ENCODE measurements around the gene RANGAP1.

The RANGAP1 gene, protein sequence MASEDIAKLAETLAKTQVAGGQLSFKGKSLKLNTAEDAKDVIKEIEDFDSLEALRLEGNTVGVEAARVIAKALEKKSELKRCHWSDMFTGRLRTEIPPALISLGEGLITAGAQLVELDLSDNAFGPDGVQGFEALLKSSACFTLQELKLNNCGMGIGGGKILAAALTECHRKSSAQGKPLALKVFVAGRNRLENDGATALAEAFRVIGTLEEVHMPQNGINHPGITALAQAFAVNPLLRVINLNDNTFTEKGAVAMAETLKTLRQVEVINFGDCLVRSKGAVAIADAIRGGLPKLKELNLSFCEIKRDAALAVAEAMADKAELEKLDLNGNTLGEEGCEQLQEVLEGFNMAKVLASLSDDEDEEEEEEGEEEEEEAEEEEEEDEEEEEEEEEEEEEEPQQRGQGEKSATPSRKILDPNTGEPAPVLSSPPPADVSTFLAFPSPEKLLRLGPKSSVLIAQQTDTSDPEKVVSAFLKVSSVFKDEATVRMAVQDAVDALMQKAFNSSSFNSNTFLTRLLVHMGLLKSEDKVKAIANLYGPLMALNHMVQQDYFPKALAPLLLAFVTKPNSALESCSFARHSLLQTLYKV

DNA sequence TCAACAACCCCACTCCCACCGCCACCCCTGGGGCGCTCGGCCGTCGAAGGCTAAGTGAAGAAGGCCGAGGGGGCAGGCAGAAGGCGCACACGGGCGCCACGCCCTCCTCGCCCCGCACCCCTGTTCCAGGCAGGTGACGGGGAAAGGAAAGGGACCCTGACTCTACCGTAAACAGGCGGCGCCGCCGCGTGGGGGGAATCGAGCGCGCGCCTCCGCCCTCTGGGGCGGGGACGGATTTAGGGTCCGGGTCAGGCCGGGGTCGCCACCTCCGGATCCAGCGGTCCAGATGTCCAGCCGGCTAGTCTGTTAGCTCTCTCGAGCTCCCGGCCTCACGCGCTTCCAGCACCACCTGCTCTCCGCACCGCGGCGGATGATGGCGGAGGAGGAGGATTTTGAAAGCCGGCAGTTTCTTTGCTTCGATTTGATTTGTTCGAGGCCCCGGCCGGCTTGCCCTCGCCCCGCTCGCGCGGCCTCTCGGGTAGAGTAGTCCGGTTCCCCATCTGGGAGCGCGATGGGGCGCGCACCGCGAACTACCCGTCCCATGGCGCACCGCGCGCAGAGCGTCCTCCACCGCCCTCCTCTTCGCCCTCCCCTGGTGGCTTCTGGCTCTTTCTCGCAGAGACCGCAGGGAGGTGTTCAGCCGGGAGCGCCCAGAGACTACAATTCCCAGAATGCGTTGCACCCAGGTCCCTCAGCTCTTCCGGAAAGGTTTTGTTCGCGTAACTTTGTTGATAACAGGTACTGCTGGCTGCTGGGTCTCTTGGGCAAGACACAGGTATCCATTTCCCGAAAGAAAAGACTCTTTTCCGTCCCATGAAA is at the start of gene RANGAP1:
TSS of gene RANGAP1 (minus strand) at position 368 of the 819 bp plus-strand sequence. CDS start 5,143 bp downstream, outside the sequence.
- peak; percentile 94 for DNase-seq

DNA sequence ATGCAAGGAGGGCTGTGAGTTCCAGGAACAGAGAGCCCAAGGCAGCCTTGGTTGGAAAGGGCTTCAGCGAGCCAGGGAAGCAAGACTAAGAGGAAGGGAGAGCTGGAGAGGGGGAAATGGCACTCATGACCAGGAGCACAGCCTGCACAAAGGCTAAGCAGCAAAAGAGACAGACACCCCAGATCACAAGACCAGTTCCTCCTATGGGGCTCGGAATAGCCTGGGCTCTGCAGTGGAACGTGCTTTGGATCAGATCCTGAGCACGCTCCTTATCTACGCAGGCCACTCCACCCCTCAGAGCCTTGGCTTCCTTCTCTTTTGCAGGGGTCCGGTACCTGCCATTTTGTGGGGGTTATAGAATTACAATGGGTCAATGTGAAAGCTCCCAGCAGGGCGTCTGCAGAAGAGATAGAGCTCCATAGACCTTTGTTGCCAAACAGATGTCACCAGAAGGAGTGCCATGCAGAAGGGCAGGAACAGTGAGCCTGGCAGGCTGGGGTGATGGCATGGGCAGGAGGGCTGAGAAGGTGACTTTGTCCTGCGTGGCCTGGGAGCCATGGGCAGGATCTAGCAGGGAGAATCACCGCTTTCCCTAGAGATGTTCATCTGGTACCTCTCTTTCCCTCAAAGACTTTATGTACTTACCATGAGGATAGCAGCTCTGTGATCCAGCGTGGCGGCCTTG is 49.1 kb upstream of the RANGAP1 start:
- no peak for DNase-seq

DNA sequence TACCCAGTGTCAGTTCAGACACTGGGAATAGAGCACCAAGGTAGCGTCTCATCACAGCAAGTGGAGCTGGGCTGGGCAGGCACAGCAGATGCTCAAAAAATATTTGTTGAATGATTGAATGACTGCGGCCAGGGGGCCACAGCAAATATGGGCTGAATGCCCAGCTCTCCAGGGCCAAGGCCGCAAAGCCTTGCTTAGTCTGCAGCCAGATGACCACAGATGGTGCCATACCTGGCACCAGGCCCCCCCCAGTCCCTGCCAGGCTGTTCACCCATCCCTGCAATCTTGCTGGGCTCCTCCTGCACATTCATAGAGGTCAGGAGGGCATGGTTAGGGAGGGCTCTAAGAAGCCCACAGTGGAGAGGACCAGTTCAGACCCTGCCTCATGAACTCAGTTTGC is 48.2 kb upstream of the RANGAP1 start:
- peak; percentile 45 for DNase-seq

DNA sequence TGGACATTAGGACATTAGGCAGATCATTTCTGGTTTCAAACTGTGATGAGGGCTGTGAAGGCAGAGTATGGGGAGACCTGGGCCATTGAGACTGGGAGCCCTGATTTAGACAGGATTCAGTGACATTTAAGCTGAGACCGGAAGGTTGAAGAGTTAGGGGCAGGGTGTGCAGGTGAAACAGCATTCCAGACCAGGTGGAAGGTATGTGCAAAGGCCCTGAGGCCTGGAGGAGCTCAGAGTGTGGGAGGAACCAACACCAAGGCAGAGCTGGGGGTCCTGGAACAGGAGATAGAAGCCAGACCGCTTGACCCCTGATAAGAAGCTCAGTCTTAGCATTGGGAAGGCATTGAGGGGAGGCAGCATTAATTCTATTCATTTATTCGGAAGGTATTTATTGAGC is 47.8 kb upstream of the RANGAP1 start:
- DNase-seq: no peak

DNA sequence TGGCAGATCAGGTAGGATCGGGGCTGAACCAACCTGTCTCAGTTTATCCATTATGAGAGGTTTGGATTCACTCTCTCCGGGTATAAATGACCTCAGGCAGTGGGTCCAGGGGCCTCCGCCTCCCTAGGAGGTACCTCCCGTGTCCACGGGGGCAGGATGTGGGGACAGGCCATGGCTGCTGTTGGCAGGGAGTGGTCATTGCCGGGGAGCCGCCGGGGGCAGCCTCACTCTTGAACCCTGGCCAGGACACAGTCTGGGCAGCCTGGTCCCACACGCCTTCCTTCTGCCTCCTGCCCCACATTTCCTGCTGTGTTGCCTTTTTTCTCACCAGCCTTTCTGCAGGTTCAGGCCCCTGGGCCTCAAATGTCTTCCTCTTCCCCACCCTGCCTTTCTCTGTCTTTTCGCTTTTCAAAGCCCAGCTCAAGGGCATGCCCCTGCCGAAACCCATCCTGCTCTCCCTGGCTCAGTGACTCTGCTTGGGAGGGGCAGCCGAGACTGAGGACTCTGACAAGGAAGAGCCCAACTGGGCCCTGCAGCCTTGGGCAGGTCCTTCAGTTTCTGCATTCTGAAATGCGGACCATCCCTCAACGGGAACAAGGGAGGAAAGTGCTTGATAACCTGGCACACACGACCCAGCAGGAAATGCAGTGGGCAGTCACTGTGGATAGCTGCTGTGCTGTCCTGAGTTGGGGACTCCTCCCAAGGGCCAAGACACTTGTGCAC is 46.4 kb upstream of the RANGAP1 start:
- no peak for DNase-seq

DNA sequence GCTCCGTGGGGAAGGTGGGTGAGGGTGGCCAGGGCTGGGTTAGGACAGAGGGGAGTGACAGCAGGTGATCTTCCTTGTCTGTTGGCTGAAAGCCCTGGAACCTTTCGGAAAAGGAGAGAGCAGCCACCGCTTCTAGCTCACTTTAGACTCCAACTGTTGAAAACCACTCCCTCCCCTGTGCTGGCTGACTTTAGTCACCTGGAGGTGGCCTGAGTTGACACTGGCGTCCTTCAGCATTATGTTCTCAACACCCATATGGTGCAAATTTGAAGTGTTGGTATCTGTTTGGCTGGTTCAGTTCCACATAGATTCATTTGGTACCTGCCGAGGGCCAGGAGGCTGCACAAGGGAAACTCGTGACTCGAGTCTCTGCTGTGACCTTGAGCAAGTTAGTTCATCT is 44.2 kb upstream of the RANGAP1 start:
- DNase-seq: no peak

DNA sequence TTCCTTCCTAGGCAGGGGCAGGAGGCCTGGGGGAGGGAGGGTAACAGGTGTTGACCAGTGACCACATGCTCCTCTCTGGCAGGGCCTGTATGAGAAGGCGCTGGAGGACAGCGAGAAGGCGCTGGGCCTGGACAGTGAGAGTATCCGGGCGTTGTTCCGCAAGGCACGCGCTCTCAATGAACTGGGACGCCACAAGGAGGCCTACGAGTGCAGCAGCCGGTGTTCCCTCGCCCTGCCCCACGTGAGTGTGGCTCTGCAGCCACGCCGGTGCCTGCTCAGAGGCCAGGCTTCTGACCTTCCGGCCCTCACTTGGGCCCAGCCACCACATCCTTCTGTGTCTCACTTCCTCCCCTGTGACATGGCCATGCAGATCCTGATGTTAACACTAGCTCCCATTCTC is 41.1 kb upstream of the RANGAP1 start:
- DNase-seq: no peak

DNA sequence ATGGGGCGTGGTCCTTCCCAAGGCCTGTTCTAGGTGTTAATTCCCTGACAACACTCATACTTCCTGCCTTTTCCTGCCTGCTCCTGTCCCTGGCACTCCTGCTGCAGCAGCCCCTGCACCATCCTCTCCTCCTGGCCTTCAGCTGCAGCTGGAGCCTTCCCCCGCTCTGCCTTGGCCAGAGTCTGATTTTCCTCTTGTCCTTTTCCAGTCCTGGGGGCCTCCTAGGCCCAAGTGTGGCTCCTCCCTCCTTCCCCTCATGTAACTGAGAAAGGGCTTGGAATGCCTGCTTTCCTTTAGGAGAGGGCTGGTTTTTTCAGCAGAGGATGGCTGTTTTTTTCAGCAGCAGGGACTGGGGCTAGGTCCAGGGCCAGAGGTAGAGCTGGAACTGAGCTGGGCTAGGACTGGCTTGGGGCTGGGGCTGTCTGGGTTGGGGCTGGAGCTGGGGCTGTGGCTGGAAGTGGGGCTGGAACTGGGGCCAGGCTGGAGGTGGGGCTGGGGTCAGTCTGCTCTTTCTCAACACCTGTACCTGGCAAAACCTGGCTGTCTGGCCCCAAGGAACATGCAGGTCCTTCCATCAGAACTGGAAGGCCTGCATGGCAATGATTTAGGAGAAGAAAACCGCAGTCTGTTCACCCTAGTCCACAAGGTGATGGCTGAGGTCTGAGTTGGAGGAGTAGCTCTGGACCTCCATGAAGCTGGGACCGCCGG is 39.0 kb upstream of the RANGAP1 start:
- no peak for DNase-seq

DNA sequence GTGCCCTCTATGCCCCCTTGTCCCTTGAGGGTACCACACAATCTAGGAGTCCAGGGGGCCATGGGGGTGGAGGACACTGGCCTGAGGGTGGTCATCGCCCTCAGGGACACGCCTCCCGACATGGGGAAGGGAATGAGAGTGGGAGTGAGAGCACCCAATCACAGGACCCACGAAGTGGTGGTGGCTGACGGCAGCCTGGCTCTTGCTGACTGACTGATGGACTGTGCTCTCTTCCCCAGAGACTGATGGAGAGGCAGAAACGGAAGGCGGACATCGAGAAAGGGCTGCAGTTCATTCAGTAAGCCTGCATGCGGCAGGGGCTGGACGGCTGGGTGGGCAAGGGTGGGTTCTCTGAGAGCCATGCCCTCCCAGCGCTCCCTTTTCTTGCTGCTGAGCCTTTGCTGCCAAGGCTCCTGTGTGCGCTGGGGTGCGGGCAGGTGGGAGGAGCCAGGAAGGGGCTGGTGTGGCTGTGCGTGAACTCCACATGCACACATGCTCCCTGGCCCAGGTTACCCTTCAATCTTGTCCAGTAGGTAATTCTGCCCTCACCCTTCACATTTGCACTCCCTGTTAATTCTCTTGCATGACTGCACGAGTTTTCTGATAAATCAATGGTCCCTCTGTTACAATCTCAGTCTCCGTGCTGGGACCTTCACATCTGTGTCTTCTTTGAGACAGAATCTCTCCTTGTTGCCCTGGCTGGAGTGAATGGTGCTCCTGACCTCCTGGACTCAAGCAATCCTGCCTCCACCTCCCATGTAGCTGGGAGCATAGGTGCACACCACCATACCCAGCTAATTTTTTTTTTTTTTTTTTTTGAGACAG is 34.6 kb upstream of the RANGAP1 start:
- no peak for DNase-seq

DNA sequence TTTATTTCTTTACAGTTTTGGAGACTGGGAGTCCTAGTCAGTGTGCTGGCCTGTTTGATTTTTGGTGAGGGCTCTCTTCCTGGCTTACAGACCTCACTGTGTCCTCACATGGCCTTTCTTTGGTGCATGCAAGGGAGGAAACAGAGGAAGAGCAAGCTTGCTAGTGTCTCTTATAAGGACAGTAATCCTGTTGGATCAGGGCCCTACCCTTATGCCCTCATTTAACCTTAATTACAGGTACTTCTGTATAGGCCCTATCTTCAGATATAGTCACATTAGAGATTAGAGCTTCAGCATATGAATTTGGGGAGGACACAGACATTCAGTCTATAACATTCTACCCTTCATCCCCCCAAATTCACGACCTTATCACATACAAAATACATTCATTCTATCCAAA is 29.6 kb upstream of the RANGAP1 start:
- DNase-seq: no peak

DNA sequence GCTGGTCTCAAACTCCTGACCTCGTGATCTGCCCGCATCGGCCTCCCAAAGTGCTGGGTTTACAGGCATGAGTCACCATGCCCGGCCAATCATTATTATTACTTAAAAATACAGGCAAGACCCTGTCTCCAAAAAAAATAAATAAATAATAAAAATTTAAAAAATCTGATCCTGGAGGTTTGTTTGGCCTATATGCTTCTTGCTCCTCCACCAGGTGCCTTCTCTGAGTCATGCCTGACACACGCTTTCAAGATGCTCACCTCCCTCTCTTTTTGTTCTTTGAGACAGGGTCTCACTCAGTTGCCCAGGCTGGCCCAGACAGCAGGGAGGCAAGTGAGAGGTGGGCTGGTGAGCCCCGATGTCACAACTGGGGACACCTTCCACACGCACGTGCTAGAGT is 28.8 kb upstream of the RANGAP1 start:
- DNase-seq: no peak

DNA sequence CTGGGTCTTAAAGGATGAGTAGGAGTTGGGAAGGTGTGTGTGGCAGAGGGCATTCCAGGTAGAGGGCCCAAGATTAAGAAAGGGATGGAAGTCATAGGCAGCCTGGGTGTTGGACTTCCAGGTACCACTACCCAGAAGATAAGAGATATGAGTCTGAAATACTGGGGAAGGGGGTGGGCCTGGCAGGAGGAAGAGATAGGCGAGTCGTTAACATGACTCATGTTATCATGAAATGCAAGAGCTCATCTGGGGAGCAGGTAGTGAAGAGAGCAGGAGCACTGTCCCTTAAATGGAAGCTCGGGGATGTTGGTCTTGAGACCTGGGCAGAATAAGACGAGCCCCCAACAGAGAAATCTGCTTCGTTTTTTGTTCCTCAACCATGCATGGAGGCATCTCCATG is 25.5 kb upstream of the RANGAP1 start:
- no peak for DNase-seq

DNA sequence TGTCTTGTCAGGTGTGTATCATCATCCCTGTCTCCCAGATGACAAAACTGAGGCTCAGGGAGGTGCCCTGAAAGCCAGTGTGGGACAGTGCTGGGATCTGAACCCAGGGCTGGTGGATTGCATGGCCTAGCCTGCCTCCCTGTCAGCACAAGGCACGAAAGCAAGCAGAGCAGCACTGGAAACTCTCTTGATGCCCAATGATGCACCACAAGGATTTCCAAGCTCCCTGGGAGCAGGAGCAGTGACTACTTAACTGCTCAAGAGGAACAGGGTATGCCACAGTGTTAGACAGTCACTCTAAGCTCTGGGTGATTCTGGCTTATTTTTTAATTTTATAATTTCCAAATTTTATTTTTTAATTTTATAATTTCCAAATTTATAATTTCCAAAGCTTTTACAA is 24.3 kb upstream of the RANGAP1 start:
- no peak for DNase-seq

DNA sequence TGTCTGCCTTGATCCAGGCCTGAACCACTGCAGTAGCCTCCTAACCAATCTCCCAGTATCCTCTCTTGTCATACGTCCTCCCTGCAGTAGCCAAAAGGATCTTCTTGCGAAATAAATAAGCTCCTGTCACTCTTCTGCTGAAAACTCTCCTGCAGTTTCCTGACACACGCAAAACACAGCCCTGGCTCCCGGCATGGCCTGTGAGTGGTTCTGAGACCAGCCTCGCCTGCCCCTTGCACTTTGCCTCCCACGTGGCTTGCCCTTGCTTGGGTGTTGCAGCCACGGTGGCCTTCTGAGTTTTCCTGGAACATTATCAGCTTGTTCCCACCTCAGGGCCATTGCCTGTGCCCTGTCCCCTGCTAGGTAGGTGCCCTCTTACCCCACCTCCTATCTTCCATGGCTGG is 22.6 kb upstream of the RANGAP1 start:
- DNase-seq: no peak

DNA sequence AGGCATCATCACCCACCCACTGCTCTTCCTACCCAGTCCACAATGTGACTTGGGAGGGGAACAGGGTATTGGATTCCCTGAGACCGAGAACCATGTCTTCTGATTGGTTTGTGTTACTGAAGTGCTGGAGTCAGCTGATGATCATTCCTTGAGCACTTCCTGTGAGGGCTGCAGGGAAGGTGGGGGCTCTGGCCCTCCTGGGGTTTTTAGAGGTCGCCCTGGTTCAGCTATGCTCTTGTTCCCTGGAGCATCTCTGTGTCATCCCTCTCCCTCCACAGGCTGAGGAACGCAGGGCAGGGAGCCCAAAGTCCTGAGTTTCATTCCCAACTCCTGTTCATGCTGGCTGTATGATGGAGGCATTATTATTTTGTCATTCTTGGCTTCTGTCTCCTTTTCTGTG is 22.1 kb upstream of the RANGAP1 start:
- no peak for DNase-seq

DNA sequence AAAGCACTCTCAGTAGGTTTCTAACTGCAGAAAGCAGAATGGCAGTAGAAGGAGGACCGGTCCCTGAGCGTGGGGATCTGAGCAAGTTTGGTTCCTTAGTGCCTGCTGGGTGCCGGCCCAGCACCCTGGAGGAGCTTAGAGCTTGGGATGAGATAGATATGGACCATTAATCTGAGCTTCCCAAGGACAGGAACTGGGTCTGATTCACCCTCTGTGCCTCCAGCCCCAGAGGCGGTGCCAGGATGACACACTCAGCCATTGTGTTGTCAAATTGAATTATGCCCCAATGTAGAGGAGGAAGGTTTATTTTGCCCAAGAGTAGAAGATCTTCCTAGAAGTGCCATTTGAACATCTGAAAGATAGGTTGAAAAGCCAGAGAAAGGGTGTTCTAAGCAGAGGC is 19.7 kb upstream of the RANGAP1 start:
- DNase-seq: no peak

DNA sequence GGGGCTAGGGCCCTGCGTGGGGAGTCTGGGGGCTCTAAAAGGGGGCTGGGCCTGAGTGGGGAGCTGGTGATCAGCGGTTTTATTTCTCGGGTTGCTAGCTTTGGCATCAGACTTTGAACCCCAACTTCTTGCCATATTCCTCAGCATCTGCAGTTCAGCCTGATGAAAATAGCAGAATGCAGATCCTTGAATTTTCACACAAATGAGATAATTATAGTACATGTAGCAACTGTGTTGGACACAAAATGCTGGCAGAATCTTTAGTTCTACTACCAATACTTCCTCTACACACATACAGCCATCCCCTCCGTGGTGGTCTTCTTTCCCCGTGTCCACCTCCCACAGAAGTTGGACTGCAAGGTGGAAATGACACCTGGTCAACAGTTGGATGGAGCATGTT is 16.8 kb upstream of the RANGAP1 start:
- DNase-seq: no peak

DNA sequence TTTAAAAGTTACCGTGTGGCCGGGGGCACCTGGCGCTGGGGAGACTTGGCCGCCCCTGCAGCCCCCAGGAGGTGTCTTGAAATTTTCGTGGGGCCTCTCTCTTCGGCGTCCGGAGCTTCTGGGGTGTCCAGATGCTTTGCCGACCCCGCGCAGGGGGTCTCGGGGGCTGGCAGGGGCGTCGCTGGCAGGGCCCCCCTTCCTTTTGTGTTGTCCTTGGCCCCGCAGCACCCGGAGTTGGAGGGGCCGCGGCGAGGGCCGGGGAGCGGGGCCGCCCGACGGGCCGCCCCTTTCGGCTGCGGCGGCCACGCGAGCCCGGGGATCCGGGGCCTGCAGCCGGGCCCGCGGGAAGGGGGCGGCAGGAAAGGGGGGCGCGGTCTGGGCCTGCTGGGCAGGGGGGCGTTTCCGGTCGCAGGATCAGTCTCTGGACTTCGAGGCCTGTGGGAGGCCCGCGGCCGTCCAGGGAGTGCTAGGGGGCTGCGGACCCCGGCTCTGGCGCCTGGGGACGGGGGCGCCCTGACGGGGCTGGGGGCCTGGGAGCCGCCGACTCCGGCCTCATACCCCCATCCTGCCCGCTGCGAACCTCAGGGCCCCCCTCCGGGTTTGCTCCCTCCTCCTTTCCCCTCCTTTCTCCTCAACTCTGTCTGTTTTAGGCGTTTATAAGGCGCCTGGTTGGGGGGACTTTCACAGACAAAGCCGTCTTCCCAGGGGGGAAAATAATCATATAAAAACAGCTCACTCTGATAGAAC is 16.2 kb upstream of the RANGAP1 start:
- no peak for DNase-seq

DNA sequence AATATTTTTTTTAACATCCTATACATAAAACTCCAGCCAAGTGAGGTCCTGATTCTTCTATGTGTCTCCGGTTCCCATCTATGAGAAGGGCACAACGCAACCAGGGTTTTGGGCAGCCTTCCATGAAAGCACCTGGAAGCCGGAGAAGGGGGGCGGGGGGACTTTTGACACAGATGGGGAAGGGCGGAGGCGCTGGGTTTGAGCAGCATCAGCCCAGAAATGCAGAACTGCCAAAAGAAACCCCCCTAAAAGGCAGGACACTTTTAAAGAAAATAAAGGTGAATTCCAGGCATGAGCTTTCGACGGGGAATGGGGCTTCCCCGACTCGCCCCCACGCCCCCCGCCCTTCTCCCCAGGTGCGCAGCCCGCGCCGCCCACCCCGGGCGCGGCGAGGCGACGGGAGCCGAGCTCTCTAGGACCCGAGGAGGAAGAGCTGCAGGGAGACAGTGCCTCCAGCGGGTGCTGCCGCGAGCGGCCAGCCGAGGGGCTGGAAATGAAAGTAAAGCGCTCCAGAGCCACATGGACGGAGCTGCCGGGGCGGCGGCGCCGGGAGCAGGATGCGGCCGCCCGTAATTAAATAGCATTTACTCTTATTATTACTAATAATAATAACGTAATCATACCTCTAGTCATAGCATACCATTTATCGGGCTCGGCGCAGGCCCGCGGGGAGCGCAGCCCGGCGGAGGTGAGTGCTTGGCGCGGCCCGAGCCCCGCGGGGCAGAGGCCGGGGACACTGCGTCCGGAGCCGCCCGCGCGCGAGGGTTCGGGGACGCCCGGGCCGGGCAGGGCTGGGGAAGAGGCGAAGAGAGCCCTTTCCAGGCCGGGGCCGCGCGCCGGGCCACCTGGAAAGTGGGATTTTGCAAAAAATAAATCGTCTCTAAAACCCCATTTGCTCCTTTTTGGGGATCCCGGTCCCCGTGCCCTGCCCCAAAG is 15.4 kb upstream of the RANGAP1 start, which contains the start of gene ZC3H7B:
TSS of gene ZC3H7B (plus strand) at position 441 of the 936 bp plus-strand sequence. CDS start 19,136 bp downstream, outside the sequence.
- peak; percentile 43 for DNase-seq

All from NCI-H446 treated with DMSO at 0.1 percent for 48 hours (cell line).